ENCODE results near the gene LAT.

DNA sequence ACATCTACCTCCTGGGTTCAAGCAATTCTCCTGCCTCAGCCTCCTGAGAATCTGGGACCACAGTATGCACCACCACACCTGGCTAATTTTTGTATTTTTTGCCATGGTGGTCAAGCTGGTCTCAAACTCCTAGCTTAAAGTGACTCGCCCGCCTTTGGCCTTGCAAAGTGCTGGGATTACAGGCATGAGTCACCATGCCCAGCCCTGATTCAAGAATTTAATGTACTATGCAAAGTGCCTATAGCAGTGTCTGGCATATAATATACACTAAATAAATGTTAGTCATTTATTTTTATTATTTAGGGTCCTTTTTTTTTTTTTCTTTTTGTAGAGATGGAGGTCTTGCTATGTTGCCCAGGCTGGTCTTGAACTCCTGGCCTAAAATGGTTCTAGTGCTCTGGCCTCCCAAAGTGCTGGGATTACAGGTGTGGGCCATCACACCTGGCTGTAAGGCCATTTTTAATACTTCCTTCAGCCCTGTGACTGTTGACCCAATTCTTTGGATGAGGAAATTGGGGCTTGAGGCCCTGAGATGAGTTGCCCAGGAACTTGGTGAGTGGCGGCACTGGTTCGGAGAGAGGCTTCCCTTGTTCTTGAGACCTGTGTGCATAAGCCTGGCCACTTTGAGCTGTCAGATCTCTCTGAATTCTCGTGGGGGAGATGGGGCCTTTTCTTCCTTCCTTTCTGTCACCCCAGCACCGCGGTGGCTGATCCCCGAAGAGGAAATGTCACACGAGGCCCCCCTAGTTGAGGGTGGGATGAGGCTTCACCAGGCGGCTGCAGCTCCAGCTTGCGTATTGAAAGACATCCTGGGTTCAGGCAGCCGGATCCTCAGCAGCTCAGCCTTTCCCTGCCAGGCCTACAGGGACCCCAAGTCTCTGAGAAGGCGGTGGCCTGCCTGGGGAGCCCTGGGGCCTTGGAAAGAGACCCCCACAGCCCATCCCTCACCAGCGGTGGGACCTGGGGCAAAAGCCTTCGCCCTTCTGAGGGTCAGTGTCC is 38.7 kb downstream of the LAT start:
- no peak for TF ChIP-seq POLR2A (IDR thresholded peaks at IDR 0.05; ENCODE audit: low read depth, low read length)
- TF ChIP-seq, protein P1, sequence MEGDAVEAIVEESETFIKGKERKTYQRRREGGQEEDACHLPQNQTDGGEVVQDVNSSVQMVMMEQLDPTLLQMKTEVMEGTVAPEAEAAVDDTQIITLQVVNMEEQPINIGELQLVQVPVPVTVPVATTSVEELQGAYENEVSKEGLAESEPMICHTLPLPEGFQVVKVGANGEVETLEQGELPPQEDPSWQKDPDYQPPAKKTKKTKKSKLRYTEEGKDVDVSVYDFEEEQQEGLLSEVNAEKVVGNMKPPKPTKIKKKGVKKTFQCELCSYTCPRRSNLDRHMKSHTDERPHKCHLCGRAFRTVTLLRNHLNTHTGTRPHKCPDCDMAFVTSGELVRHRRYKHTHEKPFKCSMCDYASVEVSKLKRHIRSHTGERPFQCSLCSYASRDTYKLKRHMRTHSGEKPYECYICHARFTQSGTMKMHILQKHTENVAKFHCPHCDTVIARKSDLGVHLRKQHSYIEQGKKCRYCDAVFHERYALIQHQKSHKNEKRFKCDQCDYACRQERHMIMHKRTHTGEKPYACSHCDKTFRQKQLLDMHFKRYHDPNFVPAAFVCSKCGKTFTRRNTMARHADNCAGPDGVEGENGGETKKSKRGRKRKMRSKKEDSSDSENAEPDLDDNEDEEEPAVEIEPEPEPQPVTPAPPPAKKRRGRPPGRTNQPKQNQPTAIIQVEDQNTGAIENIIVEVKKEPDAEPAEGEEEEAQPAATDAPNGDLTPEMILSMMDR (IDR thresholded peaks at IDR 0.05; ENCODE audit: extremely low read depth in 1 of 2, insufficient read depth in 1 of 2, low read depth in 1 of 2, low read length in 2 of 2) = no peak
